HG02973 (cell line): ENCODE measurements around the gene KRT1.
"Not testable (repeated sequence)": the region's sequence is repeated elsewhere in the genome, so short reads cannot be mapped to it uniquely, and the experiment has no call there.

ENCODE experiments used
- ATAC-seq: cut with Tn5 transposase; IDR thresholded peaks from one replicate; pipeline ENCODE4 v1.9.1; 2021; ENCODE audit warnings: moderate library complexity; ENCODE audit not compliant: unreplicated experiment

The KRT1 gene

GRCh38 chr12:52683575-52684300, 3.5 kb upstream of the KRT1 start:
- no peak for ATAC-seq

DNA sequence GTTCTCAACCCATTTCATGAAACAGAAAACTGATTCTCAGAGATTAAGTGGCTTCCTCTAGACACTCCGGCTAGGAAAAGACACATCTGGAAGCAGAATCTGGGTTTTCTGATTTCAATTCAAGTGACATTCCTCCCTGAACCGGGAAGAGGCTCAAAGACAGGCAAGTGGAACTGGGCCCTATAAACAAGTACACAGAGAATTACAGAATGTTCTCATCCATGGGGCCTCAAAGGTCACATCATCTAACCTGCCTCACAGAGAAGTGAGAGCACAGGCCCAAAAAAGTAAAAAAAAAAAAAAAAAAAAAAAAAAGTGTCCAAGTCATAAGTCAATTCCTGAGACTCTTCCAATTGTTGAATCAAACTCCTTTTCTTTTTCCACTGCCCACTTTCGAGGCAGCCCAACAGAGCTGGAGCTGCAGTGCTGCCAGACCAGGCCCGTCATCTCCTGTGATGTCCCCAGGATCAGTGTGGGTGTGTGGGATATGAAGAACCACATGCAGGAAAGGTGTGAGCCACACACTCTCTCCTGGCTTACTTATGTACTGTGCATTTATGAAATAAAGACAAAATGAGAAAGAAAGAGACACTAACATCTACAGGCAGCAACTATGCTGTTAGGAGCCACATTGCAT, 2.8 kb upstream of the KRT1 start:
- no peak for ATAC-seq

DNA sequence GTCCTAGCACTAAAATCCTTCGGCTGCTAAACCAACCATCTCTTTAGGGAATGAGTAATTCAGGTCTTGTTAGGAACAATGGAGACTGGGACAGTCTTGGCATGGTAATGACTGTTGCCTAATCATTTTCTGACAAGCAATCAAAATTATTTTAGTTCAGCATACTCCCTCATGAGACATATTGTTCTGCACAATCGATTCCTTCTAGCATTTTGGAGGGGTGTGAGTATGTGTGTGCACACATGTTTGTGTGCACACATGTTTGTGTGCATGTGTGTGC, 2.1 kb upstream of the KRT1 start:
- no peak for ATAC-seq

DNA sequence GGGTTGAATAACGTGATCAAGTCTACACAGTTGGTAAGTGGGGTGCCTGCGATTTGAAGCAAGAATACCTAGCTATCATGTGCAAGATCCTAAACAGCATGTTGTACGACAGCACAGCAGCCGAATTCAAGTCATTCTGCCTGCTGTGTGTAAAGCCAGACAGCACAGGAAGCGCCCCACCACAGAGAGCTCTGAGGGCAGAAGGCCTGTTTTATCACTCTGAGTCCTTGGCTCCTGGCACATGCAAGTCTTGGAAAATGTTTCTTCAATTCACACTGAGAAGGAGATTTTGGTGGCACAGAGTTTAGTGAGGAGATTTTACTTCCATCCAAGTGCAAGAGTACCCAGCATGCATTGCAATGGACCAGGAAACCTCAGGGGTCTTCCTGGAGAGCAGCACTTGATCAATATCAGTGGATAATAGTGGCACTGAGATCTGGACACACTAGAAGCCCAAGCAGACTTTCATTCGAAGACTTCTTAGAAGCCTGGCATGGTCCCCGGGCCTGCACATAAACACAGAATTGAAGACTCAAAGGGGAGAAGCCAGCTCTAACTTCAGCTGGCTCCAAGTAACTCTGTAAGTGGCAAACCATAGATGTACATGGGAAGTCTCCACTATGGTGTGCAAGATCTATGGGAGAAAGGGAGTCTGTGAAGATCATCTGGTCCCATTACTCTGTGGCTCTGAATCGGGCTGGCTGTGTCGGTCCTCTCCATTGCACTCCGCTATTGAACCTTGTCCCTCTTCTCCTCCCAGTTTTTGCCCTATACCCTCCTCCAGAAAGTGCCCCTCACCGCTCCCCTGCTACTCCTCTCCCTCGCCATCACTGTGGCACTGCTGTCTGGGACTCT, 1.5 kb upstream of the KRT1 start:
- ATAC-seq: no peak

GRCh38 chr12:52679875-52680274, 332 bp downstream of the KRT1 start:
- no peak for ATAC-seq

- ATAC-seq: no peak
Observed at GRCh38 chr12:52677671-52678070, 2.5 kb downstream of the KRT1 start.

- ATAC-seq: no peak
Observed at GRCh38 chr12:52677126-52677525, 3.1 kb downstream of the KRT1 start.

GRCh38 chr12:52676163-52676562, 4.0 kb downstream of the KRT1 start:
- no peak for ATAC-seq

- ATAC-seq: no peak
Observed at GRCh38 chr12:52675301-52675701, 4.9 kb downstream of the KRT1 start.

GRCh38 chr12:52674433-52674775, 5.8 kb downstream of the KRT1 start:
- ATAC-seq: no peak

DNA sequence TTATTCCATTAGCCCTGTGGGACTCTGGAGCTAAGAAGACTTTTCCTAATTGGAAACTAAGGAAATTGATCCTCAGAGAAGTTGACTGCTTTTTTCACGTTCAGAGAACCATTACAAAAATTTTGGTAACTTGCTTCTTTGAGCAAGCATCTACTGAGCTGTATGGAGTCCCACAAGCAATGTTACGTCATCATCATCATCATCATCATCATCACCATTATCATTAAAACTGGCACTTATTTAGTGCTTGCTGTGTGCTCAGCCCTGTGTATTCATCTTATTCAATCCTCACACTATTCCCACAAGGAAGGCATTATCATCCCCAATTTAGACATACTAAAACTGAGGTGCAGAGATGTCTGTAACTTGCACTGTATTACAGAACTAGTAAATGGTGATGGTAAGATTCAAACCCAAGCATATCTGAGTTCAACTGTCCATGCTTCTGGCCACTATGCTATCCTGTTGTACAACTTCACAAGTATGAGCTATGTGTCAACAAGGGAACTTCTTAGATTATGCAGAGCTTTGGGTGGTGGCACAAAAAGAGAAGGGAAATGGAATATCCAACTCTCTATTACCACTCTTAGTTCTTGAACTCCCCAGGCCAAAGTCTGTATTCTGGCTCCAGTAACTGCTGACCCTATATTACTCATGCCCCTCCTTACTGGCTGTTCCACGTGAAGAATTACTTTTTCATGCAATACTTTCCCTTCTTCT, 6.3 kb downstream of the KRT1 start:
- ATAC-seq: no peak

DNA sequence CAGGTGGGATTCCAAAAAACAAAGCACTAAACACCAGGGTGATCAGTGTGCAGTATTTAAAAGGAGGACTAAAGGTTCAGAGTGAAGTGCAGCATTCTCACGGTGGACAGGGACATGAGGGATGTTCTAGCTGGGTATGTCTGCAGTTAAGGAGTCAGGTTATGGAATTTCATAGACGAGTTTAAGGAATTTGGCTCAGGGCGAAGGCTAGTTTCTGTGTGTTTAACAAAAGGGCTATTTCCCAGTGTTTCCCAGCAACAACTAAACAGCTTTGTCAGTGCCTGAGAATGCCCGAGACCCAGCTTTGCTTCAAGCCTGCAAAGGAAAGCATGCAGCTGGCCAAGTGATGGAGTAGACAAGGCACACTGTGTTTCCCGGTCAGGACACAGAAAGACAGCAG, 7.0 kb downstream of the KRT1 start:
- ATAC-seq: no peak

DNA sequence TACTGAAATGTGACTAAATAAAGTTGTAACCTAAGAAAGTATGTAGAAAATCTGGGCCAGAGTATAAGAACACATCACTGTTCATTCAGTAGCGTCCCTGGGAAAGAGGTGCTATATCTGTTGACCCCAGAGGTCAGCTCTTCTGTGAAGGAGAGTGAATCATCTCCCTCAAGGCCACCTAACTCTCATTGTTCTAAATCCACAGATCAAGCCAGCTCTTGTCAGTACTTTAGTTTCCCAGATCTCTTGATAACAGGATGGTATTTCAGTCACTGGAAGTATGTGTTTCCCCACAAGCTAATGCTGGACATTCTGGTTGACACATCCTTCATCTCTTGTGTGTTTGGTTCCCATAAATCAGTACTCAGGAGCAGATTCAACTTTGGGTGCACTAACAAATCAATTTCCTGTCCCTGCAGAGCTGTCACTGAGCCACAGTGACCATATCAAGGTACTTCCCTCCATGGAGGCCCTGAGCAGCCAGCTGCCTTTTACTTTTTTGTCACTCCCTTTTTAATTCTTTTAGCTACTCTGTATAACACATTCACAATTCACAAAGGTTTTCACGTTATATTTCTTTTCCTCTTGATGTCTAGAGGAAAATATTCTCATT, 7.8 kb downstream of the KRT1 start:
- no peak for ATAC-seq

- no peak for ATAC-seq
Observed at GRCh38 chr12:52670961-52671360, 9.2 kb downstream of the KRT1 start.

GRCh38 chr12:52670506-52670905, 9.7 kb downstream of the KRT1 start:
- ATAC-seq: no peak

DNA sequence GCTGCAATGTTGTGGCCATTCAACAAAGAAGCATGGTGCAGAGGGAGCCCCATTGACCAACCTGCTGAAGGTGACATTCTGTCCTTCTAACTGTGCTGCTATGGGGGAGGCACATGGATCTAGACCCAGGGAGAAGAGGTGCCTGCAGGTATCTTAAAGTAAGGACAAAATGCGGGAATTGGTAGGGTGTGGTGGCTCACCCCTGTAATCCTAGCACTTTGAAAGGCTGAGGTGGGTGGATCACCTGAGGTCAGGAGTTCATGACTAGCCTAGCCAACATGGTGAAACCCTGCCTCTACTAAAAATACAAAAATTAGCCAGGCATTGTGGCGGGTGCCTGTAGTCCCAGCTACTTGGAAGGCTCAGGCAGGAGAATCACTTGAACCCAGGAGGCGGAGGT, 10.3 kb downstream of the KRT1 start:
- ATAC-seq: not testable (repeated sequence)

DNA sequence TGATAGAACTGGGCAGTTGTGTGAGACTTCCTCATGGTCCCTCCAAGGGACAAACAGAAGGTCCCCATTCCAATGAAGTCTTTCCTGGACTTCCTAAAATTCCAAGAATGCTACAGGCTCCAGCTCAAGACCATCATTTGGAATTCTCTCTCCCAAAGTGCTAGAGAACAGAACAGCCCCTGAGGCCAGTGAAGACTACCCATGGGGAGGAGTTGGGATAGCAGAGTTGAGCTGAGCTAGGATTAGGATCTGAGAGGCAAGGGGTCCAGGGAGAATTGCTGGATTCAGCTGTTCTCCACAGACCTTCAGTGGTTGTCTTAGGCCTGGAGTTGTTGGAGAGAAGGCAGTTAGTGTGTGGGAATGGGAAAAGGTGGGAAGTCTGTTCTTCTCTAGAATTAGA, 10.8 kb downstream of the KRT1 start:
- no peak for ATAC-seq

- no peak for ATAC-seq
Observed at GRCh38 chr12:52667931-52668330, 12.3 kb downstream of the KRT1 start.

- no peak for ATAC-seq
Observed at GRCh38 chr12:52667509-52667908, 12.7 kb downstream of the KRT1 start.

GRCh38 chr12:52666471-52666870, 13.7 kb downstream of the KRT1 start:
- no peak for ATAC-seq

GRCh38 chr12:52663420-52663819, 16.8 kb downstream of the KRT1 start:
- no peak for ATAC-seq
